IPS-18c (cell line): ENCODE measurements around the gene RIMBP2.

Experiments
- H3K4me3 ChIP-seq: 2 replicates; pipeline ENCODE4 v1.7.0; 2013; ENCODE audit warnings: low read depth, mild to moderate bottlenecking, low read length, moderate library complexity; ENCODE audit not compliant: insufficient read depth
- H3K9me3 ChIP-seq: one replicate; pipeline ENCODE4 v1.6.1; 2013; ENCODE audit warnings: mild to moderate bottlenecking, low read length, moderate library complexity; ENCODE audit not compliant: control insufficient read depth, insufficient read depth

RIMBP2 gene

GRCh38 chr12:130674676-130675075, 41.4 kb downstream of the RIMBP2 start:
- Histone ChIP-seq H3K9me3 (no peaks in the 10 kb centered on the region), H3K4me3 (no peak overlapping the region)

GRCh38 chr12:130673036-130673705, 42.9 kb downstream of the RIMBP2 start:
- no peak overlapping the region for H3K4me3 ChIP-seq
- H3K9me3 ChIP-seq = no peaks in the 10 kb centered on the region

GRCh38 chr12:130672089-130672820, 43.8 kb downstream of the RIMBP2 start:
- Histone ChIP-seq H3K4me3 (no peak overlapping the region), H3K9me3 (peaks cover 2% of the 10 kb centered on the region)

GRCh38 chr12:130671556-130671955, 44.5 kb downstream of the RIMBP2 start:
- Histone ChIP-seq H3K9me3 (peaks cover 2% of the 10 kb centered on the region), H3K4me3 (no peak overlapping the region)

GRCh38 chr12:130669797-130670196, 46.3 kb downstream of the RIMBP2 start:
- H3K4me3 ChIP-seq = no peak overlapping the region
- H3K9me3 ChIP-seq = peaks cover 2% of the 10 kb centered on the region

GRCh38 chr12:130669205-130669557, 46.9 kb downstream of the RIMBP2 start:
- peaks cover 2% of the 10 kb centered on the region for H3K9me3 ChIP-seq
- H3K4me3 ChIP-seq = no peak overlapping the region

GRCh38 chr12:130668286-130669204, 47.6 kb downstream of the RIMBP2 start:
- Histone ChIP-seq H3K9me3 (peaks cover 2% of the 10 kb centered on the region), H3K4me3 (no peak overlapping the region)

GRCh38 chr12:130667421-130667960, 48.6 kb downstream of the RIMBP2 start:
- Histone ChIP-seq H3K9me3 (peaks cover 2% of the 10 kb centered on the region), H3K4me3 (no peak overlapping the region)

- Histone ChIP-seq H3K4me3 (no peak overlapping the region), H3K9me3 (peaks cover 2% of the 10 kb centered on the region)
These were observed 49.5 kb downstream of the RIMBP2 start for GRCh38 chr12:130666645-130667044.

GRCh38 chr12:130665753-130666152, 50.3 kb downstream of the RIMBP2 start:
- Histone ChIP-seq H3K9me3 (peaks cover 2% of the 10 kb centered on the region), H3K4me3 (no peak overlapping the region)

GRCh38 chr12:130664772-130665171, 51.3 kb downstream of the RIMBP2 start:
- Histone ChIP-seq H3K4me3 (no peak overlapping the region), H3K9me3 (peaks cover 2% of the 10 kb centered on the region)

GRCh38 chr12:130664252-130664651, 51.8 kb downstream of the RIMBP2 start:
- no peak overlapping the region for H3K4me3 ChIP-seq
- H3K9me3 ChIP-seq = peaks cover 2% of the 10 kb centered on the region

GRCh38 chr12:130663514-130663913, 52.6 kb downstream of the RIMBP2 start:
- Histone ChIP-seq H3K4me3 (no peak overlapping the region), H3K9me3 (peaks cover 2% of the 10 kb centered on the region)

- Histone ChIP-seq H3K4me3 (no peak overlapping the region), H3K9me3 (no peaks in the 10 kb centered on the region)
These were observed 54.4 kb downstream of the RIMBP2 start for GRCh38 chr12:130661486-130662255.

GRCh38 chr12:130661059-130661458, 55.0 kb downstream of the RIMBP2 start:
- Histone ChIP-seq H3K9me3 (no peaks in the 10 kb centered on the region), H3K4me3 (no peak overlapping the region)

- H3K4me3 ChIP-seq = no peak overlapping the region
- H3K9me3 ChIP-seq = no peaks in the 10 kb centered on the region
These were observed 57.8 kb downstream of the RIMBP2 start for GRCh38 chr12:130658145-130658911.
